H9 (cell line): ENCODE measurements around the gene OBSL1. TPM values are rescaled to one million over a fixed set of nuclear protein-coding genes. Genes with fewer than 3 reads are reported as not detected.

Experiments
- DNase-seq: peaks from one replicate; pipeline ENCODE4 v3.0.0-alpha.2; 2017
- H2AFZ ChIP-seq: one replicate; pipeline ENCODE4 v1.6.1; 2013; ENCODE audit warnings: mild to moderate bottlenecking, low read length, control low read depth, moderate library complexity
- H2AK5ac ChIP-seq: 2 replicates; pipeline ENCODE4 v1.6.1; 2013; ENCODE audit warnings: low read length, control low read depth, mixed read lengths; ENCODE audit not compliant: insufficient read length
- H2BK120ac ChIP-seq: one replicate; pipeline ENCODE4 v1.6.1; 2013; ENCODE audit warnings: low read depth, mild to moderate bottlenecking, low read length, control low read depth, inconsistent platforms; ENCODE audit not compliant: poor library complexity, severe bottlenecking
- H2BK12ac ChIP-seq: 2 replicates; pipeline ENCODE4 v1.6.1; 2013; ENCODE audit warnings: low read length, control low read depth, mixed read lengths, low read depth; ENCODE audit not compliant: insufficient read length
- H2BK15ac ChIP-seq: 2 replicates; pipeline ENCODE4 v1.6.1; 2013; ENCODE audit warnings: low read depth, low read length, control low read depth
- H2BK20ac ChIP-seq: one replicate; pipeline ENCODE4 v1.6.1; 2013; ENCODE audit warnings: low read depth, mild to moderate bottlenecking, low read length, control low read depth, inconsistent platforms; ENCODE audit not compliant: poor library complexity, severe bottlenecking
- H2BK5ac ChIP-seq: 2 replicates; pipeline ENCODE4 v1.6.1; 2013; ENCODE audit warnings: low read length, control low read depth, mixed read lengths; ENCODE audit not compliant: insufficient read length
- H3K14ac ChIP-seq: 2 replicates; pipeline ENCODE4 v1.6.1; 2013; ENCODE audit warnings: low read length, control low read depth; ENCODE audit not compliant: insufficient read depth
- H3K18ac ChIP-seq: 2 replicates; pipeline ENCODE4 v1.6.1; 2013; ENCODE audit warnings: low read depth, mild to moderate bottlenecking, mixed read lengths, low read length, control low read depth; ENCODE audit not compliant: insufficient read length
- H3K23ac ChIP-seq: 2 replicates; pipeline ENCODE4 v1.6.1; 2013; ENCODE audit warnings: low read length, control low read depth, mixed read lengths, low read depth; ENCODE audit not compliant: insufficient read length
- H3K23me2 ChIP-seq: 2 replicates; pipeline ENCODE4 v1.6.1; 2013; ENCODE audit warnings: low read depth, mild to moderate bottlenecking, mixed read lengths, low read length, control low read depth; ENCODE audit not compliant: insufficient read length, poor library complexity, severe bottlenecking
- H3K27ac ChIP-seq: 2 replicates; pipeline ENCODE4 v1.5.1; 2013; ENCODE audit warnings: low read length, control low read depth, mixed read lengths, low read depth; ENCODE audit not compliant: insufficient read length
- H3K27me3 ChIP-seq: 2 replicates; pipeline ENCODE4 v1.6.1; 2013; ENCODE audit warnings: low read length, control low read depth, inconsistent platforms; ENCODE audit not compliant: insufficient read depth
- H3K4ac ChIP-seq: 2 replicates; pipeline ENCODE4 v1.6.1; 2013; ENCODE audit warnings: low read depth, mild to moderate bottlenecking, control low read depth, inconsistent platforms, low read length, moderate library complexity
- H3K4me1 ChIP-seq: 2 replicates; pipeline ENCODE4 v1.6.1; 2013; ENCODE audit warnings: low read length, control low read depth, inconsistent platforms; ENCODE audit not compliant: insufficient read depth
- H3K4me2 ChIP-seq: 2 replicates; pipeline ENCODE4 v1.6.1; 2013; ENCODE audit warnings: low read length, control low read depth, mixed read lengths; ENCODE audit not compliant: insufficient read length, insufficient read depth
- H3K56ac ChIP-seq: 2 replicates; pipeline ENCODE4 v1.6.1; 2013; ENCODE audit warnings: low read depth, mild to moderate bottlenecking, mixed read lengths, low read length, control low read depth; ENCODE audit not compliant: insufficient read length
- H3K79me1 ChIP-seq: 2 replicates; pipeline ENCODE4 v1.6.1; 2013; ENCODE audit warnings: low read depth, mild to moderate bottlenecking, moderate library complexity, low read length, control low read depth, inconsistent platforms; ENCODE audit not compliant: insufficient read depth, poor library complexity, severe bottlenecking
- H3K79me2 ChIP-seq: 2 replicates; pipeline ENCODE4 v1.6.1; 2013; ENCODE audit warnings: low read length, control low read depth, inconsistent platforms; ENCODE audit not compliant: insufficient read depth
- H3K9ac ChIP-seq: 2 replicates; pipeline ENCODE4 v1.6.1; 2013; ENCODE audit warnings: low read length, control low read depth, mixed read lengths; ENCODE audit not compliant: insufficient read length; ENCODE audit errors: extremely low read depth
- H3K9me3 ChIP-seq: one replicate; pipeline ENCODE4 v1.6.1; 2013; ENCODE audit warnings: low read depth, low read length, inconsistent platforms; ENCODE audit not compliant: control insufficient read depth
- H3T11ph ChIP-seq: one replicate; pipeline ENCODE4 v1.6.1; 2013; ENCODE audit warnings: mild to moderate bottlenecking, low read length, control low read depth, inconsistent platforms
- H4K20me1 ChIP-seq: one replicate; pipeline ENCODE4 v1.6.1; 2013; ENCODE audit not compliant: control insufficient read depth, insufficient read length, insufficient read depth
- H4K5ac ChIP-seq: 2 replicates; pipeline ENCODE4 v1.6.1; 2013; ENCODE audit warnings: low read depth, mild to moderate bottlenecking, mixed read lengths, low read length, control low read depth; ENCODE audit not compliant: insufficient read length
- H4K8ac ChIP-seq: replicated peaks from 2 replicates; pipeline ENCODE4 v1.6.1; 2013; ENCODE audit warnings: low read length, control low read depth, mixed read lengths, low read depth; ENCODE audit not compliant: insufficient read length
- H4K91ac ChIP-seq: 2 replicates; pipeline ENCODE4 v1.6.1; 2013; ENCODE audit warnings: low read depth, mild to moderate bottlenecking, moderate library complexity, mixed read lengths, low read length, control low read depth; ENCODE audit not compliant: insufficient read length
- H3K27ac Mint-ChIP-seq, 3 experiments: 2 replicates in 2 of 3; 3 replicates in 1 of 3; pipeline ENCODE4 v1.8.0; 2020 to 2021; ENCODE audit warnings: mixed read lengths in 3 of 3, mild to moderate bottlenecking in 1 of 3, moderate library complexity in 1 of 3
- H3K27me3 Mint-ChIP-seq: 2 replicates; pipeline ENCODE4 v1.8.0; 2021; ENCODE audit warnings: low read depth, mild to moderate bottlenecking, moderate library complexity, mixed read lengths
- H3K36me3 Mint-ChIP-seq, 3 experiments: 2 replicates in 2 of 3; 3 replicates in 1 of 3; pipeline ENCODE4 v1.8.0; 2020 to 2021; ENCODE audit warnings: low read depth in 3 of 3, mixed read lengths in 3 of 3; ENCODE audit not compliant: insufficient read depth in 1 of 3
- H3K4me1 Mint-ChIP-seq, 2 experiments: 2 replicates each; pipeline ENCODE4 v1.8.0; 2020; ENCODE audit warnings: mixed read lengths in 2 of 2
- H3K4me3 Mint-ChIP-seq, 2 experiments: 2 replicates in 1 of 2; 3 replicates in 1 of 2; pipeline ENCODE4 v1.8.0; 2020 to 2021; ENCODE audit warnings: mild to moderate bottlenecking in 2 of 2, mixed read lengths in 2 of 2, moderate library complexity in 1 of 2
- H3K9me3 Mint-ChIP-seq, 2 experiments: 2 replicates in 1 of 2; 3 replicates in 1 of 2; pipeline ENCODE4 v1.8.0; 2020; ENCODE audit warnings: mild to moderate bottlenecking in 2 of 2, mixed read lengths in 2 of 2, moderate library complexity in 1 of 2
- CTCF ChIP-seq: fragments of 200-600 bp; sonication (generic); conservative IDR thresholded peaks from 3 replicates; pipeline ENCODE4 v1.8.0; 2021; ENCODE audit warnings: antibody characterized with exemption, mild to moderate bottlenecking
- WGBS: extraction: QIAGEN DNeasy Blood & Tissue Kit; methylation state at CpG from one replicate; pipeline ENCODE4 v1.1.7; 2013; ENCODE audit warnings: missing lambda C conversion rate, low lambda C conversion rate, mixed read lengths; ENCODE audit not compliant: insufficient read length; ENCODE audit errors: extremely low coverage; 5-methylcytosine and 5-hydroxymethylcytosine counted together
- total RNA-seq: library from RNA; stranded (reverse); gene quantifications from 2 replicates; pipeline ENCODE4 v1.2.1, GENCODE V29; 2021

OBSL1 gene
- total RNA-seq, 1 experiment from 2014 or later, result 140 TPM

- no peak for DNase-seq
- Histone ChIP-seq H2BK20ac (no peak overlapping the region), H3K9me3 (no peaks in the 10 kb centered on the region), H3K14ac (peak overlapping the region; percentile 2; the same call in 1 of the 2 replicates), H4K5ac (no peak overlapping the region), H3K23ac (no peak overlapping the region), H3K4me1 (peaks cover 13% of the 10 kb centered on the region; the same call in 1 of the 2 replicates), H3K56ac (no peak overlapping the region), H2BK12ac (no peak overlapping the region), H2AK5ac (no peak overlapping the region), H3K4me2 (no peak overlapping the region), H2BK15ac (no peak overlapping the region), H3K23me2 (peaks cover 4% of the 10 kb centered on the region), H4K8ac (no peak overlapping the region), H2BK120ac (no peak overlapping the region), H2AFZ (no peak overlapping the region), H3K18ac (no peak overlapping the region), H2BK5ac (no peak overlapping the region), H3K27me3 (no peaks in the 10 kb centered on the region; the same call in 1 of the 2 replicates), H4K20me1 (no peaks in the 10 kb centered on the region), H3K9ac (no peak overlapping the region), H3K79me2 (no peaks in the 10 kb centered on the region), H4K91ac (no peak overlapping the region), H3K27ac (no peak overlapping the region), H3K4ac (no peak overlapping the region), H3T11ph (no peak overlapping the region), H3K79me1 (no peaks in the 10 kb centered on the region)
- H3K27me3 Mint-ChIP-seq, result peaks cover 31% of the 10 kb centered on the region
- TF ChIP-seq CTCF, result no peak
- H3K9me3 Mint-ChIP-seq, result no peaks in the 10 kb centered on the region; a peak in 2 of 5 replicates
- H3K4me1 Mint-ChIP-seq, result peaks cover 50 to 63% of the 10 kb centered on the region in 2 experiments
- H3K36me3 Mint-ChIP-seq, result peaks cover 14 to 19% (median 17%) of the 10 kb centered on the region in 3 experiments; a peak in 6 of 7 replicates
- peak overlapping the region in 1 of 2 experiments; percentile 42; a peak in 1 of 5 replicates for H3K4me3 Mint-ChIP-seq
- peak overlapping the region in 2 of 3 experiments; percentile 82 to 97; a peak in 6 of 7 replicates for H3K27ac Mint-ChIP-seq
- WGBS, result no CpG with 5 or more reads among the region's 8 CpGs
These were observed 63.5 kb downstream of the OBSL1 start for GRCh38 chr2:219507581-219508443.
